Spleen (tissue), 7 donors: ENCODE results near the gene CD9.

Experiments
- POLR2A ChIP-seq, 3 donors: fragments of 450-650 bp; IDR thresholded peaks; one replicate each; pipeline ENCODE4 v1.5.1; 2017; ENCODE audit warnings: antibody characterized with exemption in 3 of 3, mild to moderate bottlenecking in 1 of 3
- TF ChIP-seq, protein P1 (sequence below), 11 experiments: fragments of 200-600 bp in 7 of 11; fragments of 450-650 bp in 4 of 11; sonication (generic) in 4 of 11; IDR thresholded peaks in 8 of 11; conservative IDR thresholded peaks in 3 of 11; 1 replicate in 7 of 11; 2 replicates in 4 of 11; pipeline versions ENCODE4 v1.4.0 to v1.8.0; 2016 to 2021; ENCODE audit warnings: antibody characterized with exemption in 11 of 11, inconsistent platforms in 4 of 11, mild to moderate bottlenecking in 1 of 11
- donor health status: DM: no; HTN: no; CAD: no; lungs with moderate emphysema.
- donor health status: DM: no; HTN: no; CAD: no.
- donor health status: DM: no; HTN: no; CAD: no.

DNA sequence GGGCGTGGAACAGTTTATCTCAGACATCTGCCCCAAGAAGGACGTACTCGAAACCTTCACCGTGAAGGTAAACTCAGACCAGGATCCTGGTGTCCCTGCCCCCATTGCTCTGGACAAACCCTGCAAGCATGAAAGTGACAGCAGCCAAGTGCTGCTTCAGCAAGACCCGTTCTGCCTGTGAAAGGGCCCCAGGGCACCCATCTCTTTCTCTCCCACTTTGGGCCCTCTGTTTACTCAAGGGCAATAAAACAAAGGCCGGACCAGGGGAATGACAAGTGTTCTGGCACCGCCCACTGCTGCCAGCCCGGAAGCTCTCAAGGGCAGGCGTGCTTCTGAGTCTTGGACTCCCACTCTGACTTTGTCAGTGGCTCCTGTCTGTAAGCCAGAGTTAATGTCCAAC lies 35.3 kb downstream of the CD9 start:
- TF ChIP-seq, protein P1, sequence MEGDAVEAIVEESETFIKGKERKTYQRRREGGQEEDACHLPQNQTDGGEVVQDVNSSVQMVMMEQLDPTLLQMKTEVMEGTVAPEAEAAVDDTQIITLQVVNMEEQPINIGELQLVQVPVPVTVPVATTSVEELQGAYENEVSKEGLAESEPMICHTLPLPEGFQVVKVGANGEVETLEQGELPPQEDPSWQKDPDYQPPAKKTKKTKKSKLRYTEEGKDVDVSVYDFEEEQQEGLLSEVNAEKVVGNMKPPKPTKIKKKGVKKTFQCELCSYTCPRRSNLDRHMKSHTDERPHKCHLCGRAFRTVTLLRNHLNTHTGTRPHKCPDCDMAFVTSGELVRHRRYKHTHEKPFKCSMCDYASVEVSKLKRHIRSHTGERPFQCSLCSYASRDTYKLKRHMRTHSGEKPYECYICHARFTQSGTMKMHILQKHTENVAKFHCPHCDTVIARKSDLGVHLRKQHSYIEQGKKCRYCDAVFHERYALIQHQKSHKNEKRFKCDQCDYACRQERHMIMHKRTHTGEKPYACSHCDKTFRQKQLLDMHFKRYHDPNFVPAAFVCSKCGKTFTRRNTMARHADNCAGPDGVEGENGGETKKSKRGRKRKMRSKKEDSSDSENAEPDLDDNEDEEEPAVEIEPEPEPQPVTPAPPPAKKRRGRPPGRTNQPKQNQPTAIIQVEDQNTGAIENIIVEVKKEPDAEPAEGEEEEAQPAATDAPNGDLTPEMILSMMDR (IDR thresholded peaks at IDR 0.05 in 8 of 11, conservative IDR thresholded peaks at IDR 0.05 in 3 of 11), result no peak
- TF ChIP-seq POLR2A (IDR thresholded peaks at IDR 0.05), result no peak
